Femur (tissue), 1 donor: ENCODE data around the gene FGD3.

Experiments
- DNase-seq: peaks from one replicate; pipeline ENCODE4 v3.0.0-alpha.2; 2017

Gene FGD3

GRCh38 chr9:93033531-93033930, 86.2 kb downstream of the FGD3 start:
- peak; percentile 63 for DNase-seq

DNA sequence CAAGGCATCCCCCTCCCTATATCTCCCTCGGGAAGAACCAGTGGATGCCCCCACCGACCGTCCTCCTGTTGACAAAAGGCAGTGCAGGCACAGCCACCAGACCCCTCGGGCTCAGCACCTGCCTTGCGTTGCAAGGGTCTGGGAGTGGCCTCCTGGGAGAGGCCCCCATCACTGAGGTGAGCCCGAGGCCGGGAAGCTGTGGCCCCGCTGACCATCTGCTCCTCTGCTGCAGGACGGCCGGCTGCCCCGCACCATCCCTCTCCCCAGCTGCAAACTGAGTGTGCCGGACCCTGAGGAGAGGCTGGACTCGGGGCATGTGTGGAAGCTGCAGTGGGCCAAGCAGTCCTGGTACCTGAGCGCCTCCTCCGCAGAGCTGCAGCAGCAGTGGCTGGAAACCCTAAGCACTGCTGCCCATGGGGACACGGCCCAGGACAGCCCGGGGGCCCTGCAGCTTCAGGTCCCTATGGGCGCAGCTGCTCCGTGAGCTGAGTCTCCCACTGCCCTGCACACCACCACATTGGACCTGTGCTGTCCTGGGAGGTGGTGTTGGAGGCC, 87.9 kb downstream of the FGD3 start:
- no peak for DNase-seq

DNA sequence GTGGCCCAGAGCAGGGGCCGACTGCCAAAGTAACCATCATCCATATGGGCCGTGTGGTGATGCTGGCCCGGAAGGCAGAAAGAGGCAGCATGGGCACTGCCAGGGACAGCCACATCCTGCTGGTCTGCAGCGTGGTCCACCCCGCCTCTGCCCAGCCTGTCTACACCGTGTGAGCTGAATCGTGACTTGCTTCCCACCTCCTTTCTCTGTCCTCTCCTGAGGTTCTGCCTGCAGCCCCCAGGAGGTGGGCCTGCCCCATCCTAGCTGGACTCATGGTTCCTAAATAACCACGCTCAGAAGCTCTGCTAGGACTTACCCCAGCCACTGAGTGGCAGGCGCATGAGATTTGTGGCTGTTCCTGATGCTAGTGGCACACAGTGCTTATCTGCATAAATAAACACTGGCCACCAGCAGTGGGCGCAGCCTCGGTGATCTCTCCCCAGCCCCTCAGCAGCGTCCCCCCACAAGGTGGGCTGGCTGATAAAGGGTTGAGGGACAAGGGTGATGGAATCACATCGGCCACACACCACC, 88.6 kb downstream of the FGD3 start:
- no peak for DNase-seq

DNA sequence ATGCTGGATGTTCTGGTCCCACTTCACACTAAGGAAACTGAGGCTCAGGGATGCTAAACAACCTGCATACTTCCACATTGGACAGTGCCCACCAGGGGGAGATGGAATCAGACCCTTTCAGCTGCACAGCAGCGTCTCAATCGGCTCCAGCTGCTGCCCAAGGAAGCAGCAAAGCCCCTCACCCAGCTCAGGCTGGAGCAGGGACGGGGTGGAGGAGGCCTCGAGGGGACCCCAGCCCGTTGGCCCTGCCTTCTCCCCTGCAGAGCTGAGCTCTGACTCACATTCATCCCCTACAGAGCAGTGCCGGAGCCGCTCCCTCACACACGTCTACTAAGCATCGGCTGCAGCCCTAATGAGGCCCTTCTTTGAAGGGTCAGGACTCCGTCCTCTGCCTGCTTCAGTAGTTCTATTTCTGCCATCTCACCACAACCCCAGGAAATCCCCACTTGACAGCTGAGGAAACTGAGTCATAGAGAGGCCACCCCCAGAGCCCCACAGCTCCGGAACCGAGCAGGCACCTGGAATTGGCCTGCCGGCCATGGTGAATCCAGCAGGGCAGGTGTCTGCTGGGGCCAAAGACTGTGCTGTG, 89.7 kb downstream of the FGD3 start:
- no peak for DNase-seq

GRCh38 chr9:93037476-93037971, 90.2 kb downstream of the FGD3 start:
- no peak for DNase-seq

DNA sequence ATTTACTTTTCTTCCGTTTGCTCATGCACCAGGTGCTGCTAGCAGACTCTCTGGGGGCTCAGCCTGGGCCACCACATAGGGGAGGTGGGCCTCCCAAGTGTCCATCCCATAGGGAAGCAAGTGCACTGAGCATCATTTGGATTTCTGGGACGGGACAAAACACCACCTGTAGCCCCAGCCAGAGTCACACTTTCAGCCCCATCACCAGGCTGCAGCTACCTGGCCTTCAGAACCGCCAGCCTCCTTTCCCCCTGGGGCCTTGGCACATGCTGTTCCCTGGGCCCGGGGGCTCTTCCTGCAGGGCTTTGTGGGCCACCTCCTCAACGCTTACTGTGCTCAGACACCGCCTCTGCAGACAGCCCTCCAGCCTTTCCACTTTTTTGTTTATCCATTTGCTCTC, 91.6 kb downstream of the FGD3 start:
- DNase-seq = no peak

DNA sequence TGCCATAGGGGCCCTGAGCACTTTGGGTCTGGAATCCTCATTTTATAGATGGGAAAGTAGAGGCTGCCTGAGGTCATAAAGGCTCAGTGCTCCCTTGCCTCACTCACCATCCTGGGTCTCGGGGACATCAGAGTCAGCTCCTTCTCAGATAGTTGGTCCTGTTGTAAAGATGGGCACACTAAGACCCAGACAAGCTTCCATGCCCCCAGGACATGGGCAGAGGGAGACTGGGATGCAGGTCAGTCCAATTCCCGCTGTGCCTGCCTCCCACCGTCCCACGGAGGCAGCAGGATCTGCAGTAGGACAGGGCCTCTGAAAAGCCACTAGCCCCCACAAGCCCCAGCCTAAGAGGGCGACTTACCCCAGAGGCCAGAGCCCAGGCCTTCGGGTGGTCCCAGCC, 92.1 kb downstream of the FGD3 start:
- no peak for DNase-seq

GRCh38 chr9:93039976-93040375, 92.7 kb downstream of the FGD3 start:
- no peak for DNase-seq

DNA sequence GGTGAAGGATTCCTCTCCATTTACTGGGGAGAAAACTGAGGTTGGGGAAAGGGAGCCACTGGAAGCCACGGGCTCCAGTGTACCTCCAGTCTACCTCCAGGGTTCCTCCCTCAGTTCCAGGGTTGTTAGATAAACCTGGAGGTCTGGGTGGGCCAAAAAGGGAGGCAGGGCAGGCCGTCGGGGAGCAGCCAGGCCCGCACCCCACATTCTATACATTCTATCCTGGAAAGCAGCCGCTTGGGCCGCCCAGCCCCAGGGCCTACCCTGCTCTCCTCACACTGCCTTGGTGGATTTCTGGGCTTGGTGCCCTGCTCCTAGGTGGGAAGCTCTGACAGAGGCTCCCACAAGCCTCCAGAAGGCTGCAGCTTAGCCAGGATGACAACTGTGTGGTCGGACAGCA, 93.1 kb downstream of the FGD3 start:
- no peak for DNase-seq

DNA sequence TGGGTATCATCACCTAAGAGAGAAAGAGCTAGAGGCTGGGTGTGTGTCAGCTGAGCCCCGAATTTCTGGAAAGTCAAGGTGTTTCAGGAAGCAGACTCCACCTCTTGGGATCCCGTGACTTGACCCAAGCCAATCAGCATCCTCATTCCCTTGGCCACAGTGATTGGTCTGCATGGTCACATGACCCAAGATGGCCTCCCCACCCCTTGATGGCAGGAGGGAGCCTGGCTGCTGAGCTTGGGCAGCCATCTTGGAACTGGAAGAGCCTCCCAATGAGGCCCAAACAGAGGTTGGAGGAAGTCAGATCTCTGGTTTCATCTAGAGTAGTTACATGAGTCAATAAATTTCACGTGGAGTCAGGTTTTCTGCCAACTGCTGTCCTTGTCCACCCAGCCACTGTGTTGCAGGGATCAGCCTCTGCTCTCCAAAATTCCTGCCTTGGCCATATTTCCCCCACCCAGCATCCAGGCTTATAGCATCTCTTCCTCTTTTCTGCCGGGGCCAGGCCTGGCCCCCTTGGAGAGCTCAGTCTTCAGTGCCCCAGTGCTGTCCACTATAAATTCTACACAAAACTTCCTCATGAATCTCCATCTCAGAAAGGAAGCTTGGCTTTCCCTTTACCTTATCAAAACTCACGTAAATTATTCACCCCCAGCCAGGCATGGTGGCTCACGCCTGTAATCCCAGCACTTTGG, 93.9 kb downstream of the FGD3 start:
- no peak for DNase-seq

DNA sequence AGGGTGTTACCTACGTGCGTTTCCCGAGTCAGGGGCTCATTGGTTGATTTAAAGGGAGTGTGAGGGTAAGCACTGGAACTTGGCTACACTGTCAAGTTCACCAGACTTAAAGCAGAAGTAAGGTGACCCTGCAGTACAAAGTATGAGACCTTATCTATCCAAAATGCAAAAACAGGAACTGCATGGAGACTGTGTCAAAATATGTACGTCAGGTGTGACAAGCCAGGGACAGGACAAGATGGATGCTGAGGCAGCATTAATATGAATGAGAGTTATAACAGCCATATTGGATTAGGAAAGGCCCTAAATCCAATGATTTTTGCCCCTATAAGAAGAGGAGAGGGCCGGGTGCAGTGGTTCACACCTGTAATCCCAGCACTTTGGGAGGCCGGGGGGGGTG, 95.8 kb downstream of the FGD3 start:
- no peak for DNase-seq

- DNase-seq = no peak
Measured at GRCh38 chr9:93045521-93045920, 98.2 kb downstream of the FGD3 start.

DNA sequence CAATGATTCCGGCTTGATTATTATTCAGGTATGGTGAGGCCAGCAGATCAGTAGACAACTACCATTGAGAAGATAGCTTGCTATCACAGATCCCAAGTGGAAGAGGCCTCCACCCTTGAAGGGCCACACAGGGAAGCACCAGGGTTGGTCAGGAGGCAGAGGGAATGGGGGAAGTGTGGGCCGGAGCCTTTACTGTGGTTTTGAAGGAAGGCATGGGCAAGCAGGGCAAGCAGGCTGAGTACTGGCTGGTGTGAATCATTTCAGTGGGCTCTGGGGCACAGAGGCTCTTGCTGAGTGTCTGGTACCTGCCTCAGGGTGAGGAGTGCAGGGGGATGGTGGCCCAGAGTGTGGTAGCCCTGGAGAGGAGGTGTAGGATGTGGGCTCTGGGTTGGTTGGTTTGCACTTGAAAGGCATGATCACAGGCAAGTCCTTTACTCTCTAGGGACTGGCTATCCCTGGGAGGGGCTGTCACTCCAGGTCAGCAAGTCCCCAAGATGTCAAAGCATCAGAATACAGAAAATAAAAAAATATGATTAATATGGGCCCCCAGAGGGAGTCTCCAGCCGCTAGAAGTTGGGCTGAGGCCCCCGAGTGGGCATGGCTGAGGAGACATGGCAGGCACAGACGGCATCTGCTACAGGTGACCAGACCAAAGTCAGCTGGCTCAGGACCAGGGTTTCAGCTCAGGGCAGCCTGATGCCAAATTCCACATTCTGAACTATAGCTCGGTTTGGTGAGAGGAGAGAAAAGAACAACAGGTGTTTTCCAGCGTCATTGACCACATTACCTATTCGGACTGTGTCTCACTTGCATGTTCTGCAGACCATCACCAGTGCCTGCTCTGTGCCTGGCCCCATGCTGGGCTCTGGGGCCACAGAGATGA, 101.5 kb downstream of the FGD3 start:
- no peak for DNase-seq

GRCh38 chr9:93049491-93049890, 102.2 kb downstream of the FGD3 start:
- no peak for DNase-seq

- no peak for DNase-seq
Measured at GRCh38 chr9:93050231-93050630, 102.9 kb downstream of the FGD3 start.

DNA sequence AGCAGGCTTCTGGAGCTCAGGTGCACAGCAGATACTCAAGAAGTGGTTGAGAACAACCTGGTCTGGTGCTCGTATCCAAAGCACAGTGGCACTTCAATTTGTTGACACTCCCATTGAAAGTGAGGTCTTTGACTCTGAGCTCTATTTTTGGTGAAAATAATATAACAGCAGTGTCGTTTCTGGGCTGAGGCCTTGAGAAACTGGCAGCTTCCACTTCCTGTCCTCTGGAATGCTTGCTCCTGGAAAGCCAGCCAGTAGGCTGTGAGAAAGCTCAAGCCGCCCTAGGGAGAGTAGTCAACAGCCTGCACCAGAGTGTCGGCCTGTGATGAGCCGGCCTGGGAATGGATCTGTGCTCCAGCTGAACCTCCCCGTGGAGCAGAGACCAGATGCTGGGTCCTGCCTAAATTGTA, 104.4 kb downstream of the FGD3 start:
- DNase-seq = peak; percentile 80

DNA sequence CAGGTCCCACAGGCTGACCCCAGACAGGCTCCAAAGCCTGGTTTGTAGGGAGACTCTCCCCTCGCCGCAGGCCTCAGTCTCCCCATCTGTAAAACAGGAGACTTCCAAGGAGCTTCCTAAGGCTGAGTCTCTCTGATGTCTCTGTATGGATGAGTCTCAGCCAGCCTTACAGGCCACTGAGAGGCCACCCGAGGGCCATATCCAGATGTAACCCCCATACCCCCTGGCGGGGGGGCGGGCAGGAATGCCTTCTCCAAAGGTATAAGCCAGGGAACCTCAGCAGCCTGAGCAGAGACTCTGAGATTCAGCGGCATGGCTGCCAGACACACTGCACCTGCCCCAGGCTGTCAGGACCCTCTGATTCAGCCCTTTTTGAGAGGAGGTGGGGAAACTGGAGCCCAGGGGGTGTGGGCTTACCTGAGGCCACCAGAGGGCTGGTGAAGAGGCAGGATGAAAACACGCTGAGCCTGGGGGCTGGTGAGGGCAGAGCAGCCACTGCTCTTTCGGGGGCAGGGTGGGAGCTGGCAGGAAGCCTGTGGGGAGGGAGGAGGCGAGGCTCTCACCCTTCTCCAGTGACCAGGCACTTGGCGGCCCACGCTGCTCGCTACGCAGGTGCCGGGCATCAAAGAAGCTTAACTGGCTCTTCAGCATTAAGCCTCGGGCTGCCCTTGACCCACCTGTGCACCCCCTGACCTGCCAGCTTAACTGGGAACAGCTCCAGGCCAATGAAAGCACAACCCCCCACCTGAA, 105.6 kb downstream of the FGD3 start:
- peak; percentile 16 for DNase-seq

DNA sequence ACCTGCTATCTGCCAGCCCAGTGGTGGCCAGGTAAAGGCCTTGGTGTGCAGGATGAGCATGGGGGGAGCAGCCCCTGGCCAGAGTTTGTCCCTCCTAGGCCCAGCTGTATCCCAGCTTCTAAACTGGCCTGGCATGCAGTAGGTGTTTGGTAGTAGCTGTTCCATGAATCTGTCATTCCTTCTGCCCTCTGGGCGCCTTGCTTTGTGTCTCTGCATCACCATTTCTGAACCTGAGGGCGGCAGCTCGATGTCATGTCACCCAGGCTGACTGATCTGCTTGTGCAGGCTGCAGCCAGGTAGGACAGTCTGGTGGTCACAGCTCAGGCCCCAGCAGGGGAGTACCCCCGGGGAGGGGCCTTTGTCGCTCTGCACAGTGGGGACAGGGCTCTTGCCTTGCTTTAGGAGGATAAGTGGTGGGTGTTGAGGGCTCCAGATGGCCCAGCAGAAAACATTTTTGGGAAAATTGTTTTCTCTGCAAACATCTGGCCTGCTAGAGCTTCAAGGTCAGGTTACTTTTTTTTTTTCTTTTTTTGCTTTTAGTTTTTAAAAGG, 106.5 kb downstream of the FGD3 start:
- DNase-seq = no peak

DNA sequence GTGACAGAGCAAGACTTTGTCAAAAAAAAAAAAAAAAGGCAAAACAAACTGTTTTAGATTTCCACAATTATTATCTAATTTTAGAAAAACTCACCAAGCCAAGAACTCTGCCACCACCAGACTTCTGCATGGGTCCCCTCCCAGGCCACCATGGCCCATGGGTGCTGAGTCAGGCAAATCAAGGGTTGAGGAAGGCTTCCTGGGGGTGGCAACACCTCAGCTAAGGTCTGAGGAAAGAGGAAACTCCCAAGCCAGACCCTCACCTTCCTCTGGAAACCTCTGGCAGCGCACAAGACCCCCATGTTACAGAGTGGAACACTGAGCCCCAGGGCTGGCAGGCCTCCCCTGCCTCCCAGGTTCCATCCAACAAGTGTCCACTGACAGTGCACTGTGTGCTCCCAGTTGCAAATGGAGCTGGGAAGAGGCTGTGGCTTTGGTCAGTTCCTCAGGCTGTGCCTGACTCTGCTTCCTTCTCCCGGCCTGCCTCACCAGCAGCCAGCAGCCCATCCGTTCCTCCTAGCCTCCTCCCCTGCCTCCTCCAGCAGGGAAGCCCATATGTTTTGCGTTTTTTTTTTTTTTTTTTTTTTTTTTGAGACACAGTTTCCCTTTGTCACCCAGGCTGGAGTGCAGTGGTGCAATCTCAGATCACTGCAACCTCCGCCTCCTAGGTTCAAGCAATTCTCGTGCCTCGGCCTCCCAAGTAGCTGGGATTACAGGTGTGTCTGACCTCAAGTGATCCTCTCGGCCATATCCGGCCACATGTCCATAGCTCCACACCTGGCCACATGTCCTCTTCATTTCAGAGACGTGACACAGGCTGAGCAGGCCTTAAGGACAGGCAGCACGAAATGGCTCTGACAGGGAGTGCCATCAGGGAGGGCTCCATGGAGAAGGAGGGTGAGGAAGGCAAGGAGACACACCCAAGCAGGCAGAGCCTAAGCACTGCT, 107.7 kb downstream of the FGD3 start:
- no peak for DNase-seq

- DNase-seq = no peak
Measured at GRCh38 chr9:93057042-93057702, 109.8 kb downstream of the FGD3 start.
